Smooth muscle cell (in vitro differentiated cells): ENCODE data around the gene CDH7. TPM values are rescaled to one million over a fixed set of nuclear protein-coding genes. Genes with fewer than 3 reads are reported as not detected.

Source experiments
- DNase-seq: peaks from one replicate; lab custom pipeline; 2025; ENCODE audit not compliant: unreplicated experiment; lab: John Stamatoyannopoulos, UW
- H2AFZ ChIP-seq: fragments of 200-600 bp; sonication (generic); 2 replicates; pipeline ENCODE4 v1.6.0; 2016; ENCODE audit warnings: antibody characterized with exemption, low read depth, mild to moderate bottlenecking
- H3F3A ChIP-seq: fragments of 200-600 bp; sonication (generic); 2 replicates; pipeline ENCODE4 v1.6.0; 2017; ENCODE audit warnings: antibody characterized with exemption, low read depth
- H3K27ac ChIP-seq: fragments of 200-600 bp; sonication (generic); 2 replicates; pipeline ENCODE4 v1.5.1; 2016; ENCODE audit warnings: low read depth, mild to moderate bottlenecking
- H3K27me3 ChIP-seq: fragments of 200-600 bp; sonication (generic); 2 replicates; pipeline ENCODE4 v1.6.1; 2016; ENCODE audit warnings: low read depth, mild to moderate bottlenecking
- H3K36me3 ChIP-seq: fragments of 200-600 bp; sonication (generic); 2 replicates; pipeline ENCODE4 v1.5.1; 2016; ENCODE audit warnings: low read depth
- H3K4me1 ChIP-seq: fragments of 200-600 bp; sonication (generic); 2 replicates; pipeline ENCODE4 v1.5.1; 2016; ENCODE audit warnings: low read depth
- H3K4me2 ChIP-seq: fragments of 200-600 bp; sonication (generic); 2 replicates; pipeline ENCODE4 v1.6.0; 2016; ENCODE audit warnings: mild to moderate bottlenecking
- H3K4me3 ChIP-seq: fragments of 200-600 bp; sonication (generic); 2 replicates; pipeline ENCODE4 v1.5.1; 2016; ENCODE audit warnings: mild to moderate bottlenecking
- H3K79me2 ChIP-seq: fragments of 200-600 bp; sonication (generic); 2 replicates; pipeline ENCODE4 v1.6.0; 2016; ENCODE audit warnings: low read depth, mild to moderate bottlenecking
- H3K9ac ChIP-seq: fragments of 200-600 bp; sonication (generic); 2 replicates; pipeline ENCODE4 v1.6.0; 2016; ENCODE audit warnings: low read depth
- H3K9me3 ChIP-seq: fragments of 200-600 bp; sonication (generic); replicated peaks from 2 replicates; pipeline ENCODE4 v1.5.1; 2016; ENCODE audit warnings: low read depth
- H4K20me1 ChIP-seq: fragments of 200-600 bp; sonication (generic); 2 replicates; pipeline ENCODE4 v1.6.0; 2016; ENCODE audit warnings: low read depth
- CTCF ChIP-seq: fragments of 200-600 bp; sonication (generic); IDR thresholded peaks from 2 replicates; pipeline ENCODE4 v1.5.1; 2017; ENCODE audit warnings: borderline replicate concordance, mild to moderate bottlenecking, antibody characterized with exemption; ENCODE audit not compliant: insufficient read depth, poor library complexity, severe bottlenecking
- WGBS: methylation state at CpG from one replicate; pipeline ENCODE4 v1.1.7; 2016; ENCODE audit warnings: low lambda C conversion rate; 5-methylcytosine and 5-hydroxymethylcytosine counted together
- polyA plus RNA-seq: library from polyadenylated mRNA; unstranded; fragments of >200 nt; fragmentation: Nextera tagmentation; extraction: Ambion mirVana; gene quantifications from 2 replicates; pipeline ENCODE4 v1.2.1, GENCODE V29; 2016
- total RNA-seq: library from RNA; depleted of rRNA; stranded (reverse); fragments of >200 nt; gene quantifications from 2 replicates; pipeline ENCODE4 v1.2.3, GENCODE V29; 2014

Gene CDH7
- total and polyA plus RNA-seq, 2 experiments from 2014 or later, result 8.2 to 16.5 TPM

GRCh38 chr18:65822826-65823225 lies 72.0 kb downstream of the CDH7 start:
- no peak for DNase-seq
- Histone ChIP-seq H3K27ac (no peak overlapping the region), H2AFZ (no peak overlapping the region), H3K4me3 (no peak overlapping the region), H4K20me1 (no peaks in the 10 kb centered on the region), H3K4me1 (no peaks in the 10 kb centered on the region), H3K9me3 (no peaks in the 10 kb centered on the region), H3K27me3 (no peaks in the 10 kb centered on the region), H3K4me2 (no peak overlapping the region), H3K9ac (no peak overlapping the region), H3K79me2 (no peaks in the 10 kb centered on the region), H3F3A (no peaks in the 10 kb centered on the region), H3K36me3 (no peaks in the 10 kb centered on the region)
- WGBS, result 65% methylated on average over 2 of the region's 2 CpGs
- no peak for TF ChIP-seq CTCF

GRCh38 chr18:65827444-65827843 lies 76.6 kb downstream of the CDH7 start:
- Histone ChIP-seq H3K79me2 (no peaks in the 10 kb centered on the region), H4K20me1 (no peaks in the 10 kb centered on the region), H3K9ac (no peak overlapping the region), H3K9me3 (no peaks in the 10 kb centered on the region), H3K36me3 (no peaks in the 10 kb centered on the region), H3K4me3 (no peak overlapping the region), H3K4me2 (no peak overlapping the region), H3K27me3 (no peaks in the 10 kb centered on the region), H3K27ac (no peak overlapping the region), H3K4me1 (no peaks in the 10 kb centered on the region), H3F3A (no peaks in the 10 kb centered on the region), H2AFZ (no peak overlapping the region)
- WGBS, result 94% methylated on average over 1 of the region's 1 CpG
- no peak for DNase-seq
- TF ChIP-seq CTCF, result no peak

GRCh38 chr18:65835881-65836280 lies 85.1 kb downstream of the CDH7 start:
- Histone ChIP-seq H4K20me1 (no peaks in the 10 kb centered on the region), H3K4me3 (no peak overlapping the region)
- 80% methylated on average over 4 of the region's 4 CpGs for WGBS

More at GRCh38 chr18:65835881-65836280, 85.1 kb downstream of the CDH7 start:
- Histone ChIP-seq H3K9me3 (no peaks in the 10 kb centered on the region), H2AFZ (no peak overlapping the region), H3F3A (no peaks in the 10 kb centered on the region), H3K4me1 (no peaks in the 10 kb centered on the region), H3K79me2 (no peaks in the 10 kb centered on the region), H3K4me2 (no peak overlapping the region), H3K27ac (no peak overlapping the region), H3K9ac (no peak overlapping the region), H3K27me3 (no peaks in the 10 kb centered on the region), H3K36me3 (no peaks in the 10 kb centered on the region)
- no peak for DNase-seq
- no peak for TF ChIP-seq CTCF
